HG03045 (cell line): ENCODE results near the gene C10orf143.

Source experiments
- ATAC-seq: cut with Tn5 transposase; IDR thresholded peaks from one replicate; pipeline ENCODE4 v1.9.1; 2021; ENCODE audit warnings: mild to moderate bottlenecking, moderate library complexity; ENCODE audit not compliant: unreplicated experiment

C10orf143 gene

DNA sequence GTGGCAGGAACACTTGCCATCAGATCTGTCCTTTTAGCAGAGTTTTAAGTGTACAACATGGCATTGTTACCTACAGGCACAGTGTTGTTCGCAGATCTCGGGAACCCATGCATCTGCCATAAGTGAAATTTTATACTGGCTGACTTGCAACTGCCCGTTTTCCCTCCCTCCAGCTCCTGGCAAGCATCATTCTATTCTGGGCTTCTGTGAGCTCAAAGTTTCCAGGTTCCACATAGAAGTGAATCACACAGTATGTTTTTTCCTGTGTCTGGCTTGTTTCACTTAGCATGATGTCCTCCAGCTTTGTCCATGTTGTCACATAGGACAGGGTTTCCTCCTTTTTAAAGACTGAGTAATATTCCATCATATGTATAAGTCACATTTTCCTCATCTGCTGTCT, 56.6 kb downstream of the C10orf143 start:
- no peak for ATAC-seq

DNA sequence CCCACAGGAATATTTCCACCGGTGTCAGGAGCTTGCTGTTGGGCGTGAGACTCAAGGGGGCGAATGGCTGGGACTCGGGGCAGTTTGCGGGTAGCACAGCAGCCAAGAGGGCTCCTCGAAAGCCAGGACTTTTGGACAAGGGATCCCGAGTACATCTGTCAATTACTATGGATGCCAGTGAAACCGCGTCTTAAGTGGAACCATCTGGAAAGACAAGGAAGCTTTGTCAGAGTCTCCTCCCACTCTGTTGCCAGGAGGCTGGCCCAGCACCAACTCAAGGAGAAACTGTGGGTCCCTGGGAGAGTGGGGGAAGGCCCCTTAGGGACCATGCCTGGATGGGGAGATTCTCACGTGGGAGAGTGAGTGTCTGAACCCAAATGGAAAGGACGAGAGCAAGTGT, 57.1 kb downstream of the C10orf143 start:
- no peak for ATAC-seq

DNA sequence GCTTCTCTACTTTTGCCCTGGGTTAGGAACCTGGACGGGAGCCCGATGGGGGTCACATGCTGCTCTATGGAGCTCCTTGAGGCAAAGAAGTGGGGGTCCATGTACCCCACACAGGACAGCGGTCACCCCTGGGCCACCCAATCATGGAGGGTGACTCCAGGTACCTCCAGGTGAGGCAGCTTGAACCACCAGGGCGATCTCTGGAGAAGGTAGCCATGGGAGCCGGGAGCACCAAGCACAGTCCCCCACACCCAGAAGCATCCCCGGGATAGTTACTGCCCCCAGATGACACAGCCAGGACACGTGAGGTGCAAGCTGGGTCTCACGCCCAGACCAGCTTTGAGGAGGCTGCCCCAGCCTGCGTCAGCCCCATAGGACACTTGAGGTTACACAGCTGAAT, 58.4 kb downstream of the C10orf143 start:
- ATAC-seq = no peak

DNA sequence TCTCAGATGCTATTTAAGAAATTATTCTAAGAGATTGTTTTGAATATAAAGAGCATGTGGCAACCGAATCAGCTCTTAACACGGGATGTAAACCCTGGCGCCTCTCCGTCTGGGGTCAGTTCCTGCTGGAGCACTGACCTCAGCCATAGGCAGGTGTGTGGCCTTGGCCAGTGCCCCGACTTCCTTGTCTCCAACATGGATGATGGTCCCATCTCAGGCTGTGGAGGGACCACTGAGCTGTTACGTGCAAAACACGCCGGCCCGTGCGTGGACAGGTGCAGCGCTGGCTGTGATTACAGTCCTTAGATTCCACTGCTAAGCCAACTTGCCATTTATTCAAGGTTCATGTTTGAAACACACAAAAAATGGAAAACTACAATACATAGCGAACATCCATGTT, 59.9 kb downstream of the C10orf143 start:
- no peak for ATAC-seq

DNA sequence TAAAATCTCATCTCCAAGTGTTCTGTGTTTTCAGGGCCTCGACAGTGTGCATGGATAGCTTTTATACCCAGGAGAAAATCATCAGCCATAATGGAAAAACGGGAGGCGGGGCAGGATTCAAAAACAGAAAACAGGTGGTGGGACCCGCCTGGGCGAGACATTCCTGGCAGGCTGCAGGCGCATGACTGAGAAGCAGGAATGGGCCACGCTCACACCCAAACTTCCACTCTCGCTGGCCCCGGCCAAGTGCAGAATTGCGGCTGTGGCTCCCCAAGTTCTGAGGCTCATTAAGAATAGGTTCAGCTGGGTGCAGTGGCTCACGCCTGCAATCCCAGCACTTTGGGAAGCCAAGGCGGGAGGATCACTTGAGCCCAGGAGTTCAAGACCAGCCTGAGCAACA, 60.6 kb downstream of the C10orf143 start:
- no peak for ATAC-seq

DNA sequence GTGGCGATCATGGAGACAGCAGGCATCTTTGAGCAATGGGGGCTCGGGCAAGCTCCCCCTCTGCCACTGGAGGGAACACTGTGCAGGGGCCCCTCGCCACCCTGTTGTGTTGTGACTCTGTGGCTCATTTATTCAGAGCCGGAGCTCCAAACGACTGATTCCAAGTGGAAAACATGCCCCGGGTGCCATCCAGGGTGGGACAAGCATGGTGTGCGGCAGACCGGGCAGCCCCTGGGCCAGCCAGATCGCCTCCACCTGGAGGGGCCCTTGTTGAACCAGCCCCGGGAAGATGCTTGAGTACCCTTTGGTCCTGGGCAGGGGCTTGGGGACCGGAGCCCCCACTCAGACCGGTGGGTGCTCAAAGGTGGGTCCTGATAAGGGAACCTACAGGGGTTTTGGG, 61.4 kb downstream of the C10orf143 start:
- ATAC-seq = no peak

DNA sequence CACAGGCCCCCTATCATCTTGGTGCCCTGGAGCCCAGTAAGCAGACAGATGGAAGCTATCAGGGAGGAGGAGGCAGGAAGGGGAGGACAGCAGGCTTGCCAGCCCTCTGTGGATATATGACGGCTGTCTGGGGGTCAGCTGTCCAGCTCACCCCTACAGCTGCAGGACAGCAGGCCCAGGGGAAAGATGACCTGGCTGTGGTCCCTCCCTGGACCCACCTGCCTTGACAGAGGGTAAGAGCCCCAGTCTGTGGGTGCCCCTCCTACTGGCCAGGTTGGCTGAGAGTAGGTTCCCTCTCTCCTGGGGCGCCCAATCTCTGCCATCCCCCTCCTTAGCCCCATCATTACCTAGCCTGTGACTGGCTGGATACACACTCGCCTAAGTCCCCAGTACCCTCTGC, 62.5 kb downstream of the C10orf143 start:
- ATAC-seq = no peak

DNA sequence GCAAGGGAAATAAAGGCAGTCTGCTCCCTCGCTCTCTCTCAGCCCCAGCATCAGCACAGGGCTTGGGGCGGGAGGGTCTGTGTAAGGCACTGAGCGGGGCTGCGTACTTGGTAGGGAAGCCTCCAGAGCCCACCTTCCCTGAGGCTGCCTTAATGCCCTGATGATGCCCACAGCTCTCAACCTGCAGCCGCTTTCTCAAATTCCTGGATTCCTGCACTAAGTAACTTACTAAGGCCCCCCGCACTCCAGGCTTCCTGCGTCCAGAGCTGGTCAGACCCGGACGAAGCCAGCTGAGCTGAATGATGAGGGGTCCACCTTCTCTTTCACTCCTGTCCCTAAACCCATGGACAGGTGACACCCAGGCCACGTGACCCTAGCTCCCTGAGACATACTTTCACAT, 63.3 kb downstream of the C10orf143 start:
- ATAC-seq = no peak

DNA sequence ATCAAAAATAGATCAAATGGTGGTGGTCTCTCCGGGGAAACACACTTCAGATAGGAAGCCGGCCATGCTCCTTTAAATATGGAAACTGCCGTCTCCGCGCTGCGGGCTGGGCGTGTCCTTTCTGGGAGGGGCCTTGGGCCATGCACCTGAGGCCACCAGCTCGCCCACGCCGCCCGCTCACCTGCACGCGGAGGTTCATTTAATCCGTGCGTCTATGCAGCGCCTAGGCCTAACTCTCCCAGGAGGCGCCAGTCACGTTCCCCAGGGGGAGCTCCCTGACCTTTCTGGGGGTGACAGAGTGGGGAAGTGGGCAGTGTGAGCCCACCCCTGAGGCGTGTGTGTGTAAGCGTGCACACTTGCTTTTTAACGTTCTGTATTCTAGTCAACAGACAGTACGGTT, 64.0 kb downstream of the C10orf143 start:
- ATAC-seq = no peak

DNA sequence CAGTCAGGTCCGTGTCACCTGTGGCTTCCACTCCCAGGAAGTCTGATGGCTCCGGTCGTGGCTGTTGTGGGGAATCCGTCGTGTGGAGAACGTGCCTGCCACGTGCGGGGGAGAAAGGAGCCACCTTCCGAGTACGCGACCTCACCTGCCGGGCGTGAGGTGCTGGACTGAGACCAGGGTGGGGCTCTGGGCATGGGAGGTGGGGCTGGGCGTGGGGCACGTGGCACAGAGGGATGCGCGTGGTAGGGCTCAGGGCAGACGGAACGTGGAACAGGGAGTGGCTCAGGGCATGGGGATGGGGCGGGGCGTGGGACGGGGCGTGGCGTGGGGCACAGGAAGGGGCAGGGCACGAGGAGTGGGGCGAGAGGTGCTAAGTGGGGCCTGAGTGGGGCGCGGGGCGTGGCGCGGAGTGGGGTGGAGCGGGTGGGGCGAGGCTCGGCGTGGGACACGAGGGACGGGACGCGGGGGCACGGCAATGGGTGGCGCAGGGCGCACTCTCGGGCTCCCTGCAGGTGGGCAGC, 64.8 kb downstream of the C10orf143 start:
- ATAC-seq = no peak

DNA sequence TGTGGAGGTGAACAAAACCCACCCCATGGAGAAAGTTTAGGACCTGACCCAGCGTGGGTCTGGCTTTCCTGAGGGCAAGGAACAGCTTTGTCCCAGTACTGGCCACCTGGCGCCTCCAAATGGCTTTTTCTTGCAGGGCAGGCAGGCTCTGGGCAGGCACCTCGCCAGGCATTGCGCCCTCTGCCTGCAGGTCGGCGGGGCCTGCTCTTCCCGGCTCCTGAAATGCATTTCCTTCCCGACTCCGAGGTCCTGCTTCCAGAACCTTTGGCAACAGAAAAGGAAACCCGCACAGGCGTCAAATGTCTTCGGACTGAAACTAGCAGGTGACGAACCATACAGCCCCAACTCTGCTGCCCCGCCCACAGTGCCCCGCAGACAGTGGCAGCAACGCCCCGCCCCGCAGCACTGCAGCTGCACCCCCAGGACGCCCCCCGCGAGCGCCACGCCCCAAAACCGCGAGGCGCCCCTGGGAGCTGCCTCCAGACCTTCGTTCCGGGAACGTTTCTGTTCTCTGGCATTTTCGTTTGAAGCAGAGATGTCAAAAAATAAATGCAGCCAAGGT, 65.5 kb downstream of the C10orf143 start:
- ATAC-seq = no peak

DNA sequence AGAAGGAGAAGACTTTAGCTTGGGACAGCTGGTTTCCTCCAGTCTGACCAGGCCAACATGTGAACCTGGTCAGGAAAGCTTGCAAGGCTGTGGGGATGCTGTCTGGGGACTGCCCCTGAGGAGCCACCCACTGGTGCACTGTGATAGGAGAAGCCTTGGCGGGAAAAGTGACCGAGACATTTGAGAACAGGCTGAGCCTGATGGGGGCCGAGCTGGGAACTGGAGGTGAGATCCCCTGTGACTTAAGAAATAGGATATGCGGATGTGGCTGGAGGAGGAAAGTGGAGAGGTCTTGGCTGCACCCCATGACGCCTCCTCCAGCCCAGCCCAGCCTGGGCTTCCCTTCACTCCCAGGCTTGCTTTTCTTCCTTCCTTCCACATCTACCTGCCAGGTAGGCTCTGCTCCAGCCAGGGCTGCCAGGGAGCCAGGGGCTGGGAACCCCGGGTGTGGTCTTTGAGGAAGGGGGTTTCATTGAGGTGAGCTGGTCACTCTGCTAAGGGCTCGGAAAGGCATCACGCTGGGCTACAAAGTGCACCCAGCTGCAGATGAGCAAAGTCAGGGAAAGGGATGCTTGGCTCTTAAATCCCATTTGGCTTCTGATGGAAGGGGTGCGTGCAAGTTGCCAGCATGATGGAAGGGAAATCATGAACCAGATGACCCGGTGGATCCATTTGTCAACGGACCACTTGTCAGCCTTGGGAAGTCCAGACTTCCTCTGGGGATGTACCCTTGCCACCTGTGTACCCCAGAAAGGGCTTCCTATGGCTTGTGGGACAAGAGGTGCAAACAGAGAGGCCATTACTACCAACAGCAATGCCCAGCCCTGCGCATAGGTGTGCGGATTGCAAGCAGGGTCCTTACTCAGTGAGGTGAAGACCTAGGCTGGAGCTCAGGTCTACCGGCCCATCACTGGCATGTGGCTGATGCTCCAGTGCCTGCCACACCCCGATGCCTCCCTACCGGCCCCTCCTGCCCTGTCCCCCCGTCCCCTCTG, 66.3 kb downstream of the C10orf143 start:
- ATAC-seq = no peak

DNA sequence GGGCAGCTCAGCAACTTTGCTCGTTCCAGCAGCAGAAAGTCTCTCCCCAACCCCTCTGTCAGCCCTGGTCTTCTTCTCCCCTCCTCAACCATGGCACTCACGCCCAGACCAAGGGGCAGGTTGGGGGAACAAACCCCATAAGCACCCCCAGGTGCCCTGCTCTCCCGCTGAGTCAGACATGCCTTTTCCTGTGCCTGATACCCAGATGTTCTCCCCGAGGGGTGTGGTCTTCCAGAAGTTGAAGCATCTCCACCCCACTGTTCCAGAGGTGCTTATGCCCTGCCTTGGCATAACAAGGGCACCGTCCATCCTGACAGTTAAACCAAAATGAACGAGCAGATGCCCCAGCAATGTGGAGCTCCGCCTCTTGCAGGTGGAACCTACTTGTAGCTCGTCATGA, 67.1 kb downstream of the C10orf143 start:
- ATAC-seq = no peak

DNA sequence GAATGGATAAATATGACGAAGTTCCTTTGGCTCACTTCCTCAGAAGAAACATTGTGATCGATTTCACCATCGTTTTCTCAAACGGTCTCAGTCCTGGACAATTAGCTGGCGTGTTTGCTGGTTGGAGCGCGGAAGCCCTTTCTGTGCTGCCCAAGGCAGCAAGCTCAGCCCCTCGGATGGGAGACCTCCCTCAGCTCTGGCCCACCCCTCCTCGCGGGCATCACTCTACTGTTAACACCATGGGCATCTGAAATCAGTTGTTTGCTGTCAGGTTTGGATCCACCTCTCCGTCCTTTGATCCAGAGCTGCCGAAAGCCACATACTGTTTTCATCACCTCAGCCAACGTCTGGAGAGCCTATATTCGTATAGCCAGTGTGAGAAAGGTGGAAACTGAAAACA, 68.2 kb downstream of the C10orf143 start:
- ATAC-seq = no peak

DNA sequence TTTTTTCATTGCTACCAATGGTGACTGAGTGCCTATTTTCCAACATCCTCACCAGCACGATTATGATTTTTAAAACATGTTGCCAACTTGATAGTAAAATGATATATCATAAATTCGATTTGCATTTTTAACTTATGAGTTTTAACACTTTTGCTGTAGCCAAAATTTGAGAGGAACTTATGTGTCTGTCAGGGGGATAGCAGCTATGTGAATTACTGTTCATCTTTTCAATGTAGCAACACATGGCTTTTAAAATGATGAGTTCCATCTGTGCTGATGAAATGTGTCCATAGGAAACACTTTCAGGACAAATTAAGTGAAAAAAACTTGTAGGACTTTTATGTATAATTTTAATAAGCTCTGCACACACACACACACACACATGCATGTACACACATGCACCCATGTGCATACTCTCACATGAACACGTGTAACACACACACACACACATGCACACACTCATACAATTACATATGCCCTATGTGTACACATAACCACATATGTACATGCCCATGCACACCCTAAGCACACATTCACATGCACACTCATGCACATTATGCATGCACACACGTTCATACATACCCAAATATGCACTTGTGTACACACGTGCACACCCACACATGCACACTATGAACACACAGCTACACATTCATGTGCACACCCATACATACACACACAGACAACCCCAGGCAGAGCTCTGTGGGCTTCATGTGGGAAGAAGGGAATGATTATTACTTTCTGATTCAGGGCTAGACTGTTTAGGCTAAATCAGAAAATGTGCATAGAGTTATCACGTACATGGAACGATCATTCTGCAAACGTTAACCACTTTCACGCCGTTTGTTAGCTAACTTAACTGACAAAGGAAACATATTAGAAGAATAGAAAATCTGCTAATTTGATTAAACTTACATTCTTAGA, 68.9 kb downstream of the C10orf143 start:
- ATAC-seq = no peak

DNA sequence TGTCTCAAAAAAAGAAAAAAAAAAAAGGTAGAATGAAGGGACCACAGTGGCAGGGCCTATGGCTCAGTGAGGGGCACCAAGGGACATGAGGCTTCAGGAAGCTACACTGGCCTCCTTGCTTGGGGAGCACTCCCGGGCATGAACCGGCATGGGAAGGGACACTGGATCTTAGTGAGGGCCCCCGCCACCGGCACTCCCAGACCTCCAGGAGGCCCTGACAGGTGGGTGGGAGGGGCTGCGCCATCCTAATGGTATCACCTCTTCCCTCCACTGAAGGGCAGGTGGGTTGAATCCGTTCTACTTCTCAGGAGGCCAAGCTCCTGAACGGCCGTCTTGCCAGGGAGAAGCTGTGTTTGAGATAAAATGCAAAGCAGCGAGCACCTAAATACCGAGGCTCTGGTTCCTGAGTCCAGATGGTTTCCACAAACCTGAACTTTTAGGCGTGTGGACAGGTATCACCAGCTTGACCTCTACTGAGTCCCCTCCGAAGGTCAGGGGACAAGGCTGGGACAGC, 69.8 kb downstream of the C10orf143 start:
- no peak for ATAC-seq

DNA sequence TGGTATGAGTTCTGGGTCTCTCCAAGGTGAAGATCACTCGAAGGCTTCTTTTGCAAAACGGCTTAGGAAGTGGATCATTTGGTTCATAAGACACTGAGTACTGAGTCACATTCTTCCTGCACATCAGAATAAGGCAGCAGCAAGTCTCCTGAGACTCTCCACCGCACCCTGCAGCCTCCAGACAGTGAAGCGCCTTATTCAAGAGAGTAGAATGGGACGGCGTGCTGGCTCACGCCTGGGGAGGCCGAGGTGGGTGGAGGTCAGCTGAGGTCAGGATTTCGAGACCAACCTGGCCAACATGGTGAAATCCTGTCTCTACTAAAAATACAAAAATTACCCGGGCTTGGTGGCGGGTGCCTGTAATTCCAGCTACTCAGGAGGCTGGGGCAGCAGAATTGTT, 70.3 kb downstream of the C10orf143 start:
- no peak for ATAC-seq

DNA sequence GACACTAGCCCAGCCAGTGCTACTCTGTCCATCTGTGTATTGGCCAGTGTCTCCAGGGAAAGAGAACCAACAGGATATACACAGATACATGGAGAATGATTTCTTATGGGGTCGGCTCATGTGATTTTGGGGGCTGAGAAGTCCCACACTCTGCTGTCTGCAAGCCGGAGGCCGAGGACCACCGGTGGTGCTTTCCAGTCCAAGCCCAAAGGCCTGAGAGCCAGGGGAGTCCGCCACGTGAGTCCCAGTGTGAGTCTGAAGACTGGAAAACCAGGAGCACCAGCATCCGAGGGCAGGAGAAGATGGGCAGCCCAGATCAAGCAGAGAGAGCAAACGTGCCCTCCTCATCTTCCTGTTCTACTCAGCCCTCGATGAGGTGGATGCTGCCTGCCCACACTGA, 71.5 kb downstream of the C10orf143 start:
- ATAC-seq = no peak

DNA sequence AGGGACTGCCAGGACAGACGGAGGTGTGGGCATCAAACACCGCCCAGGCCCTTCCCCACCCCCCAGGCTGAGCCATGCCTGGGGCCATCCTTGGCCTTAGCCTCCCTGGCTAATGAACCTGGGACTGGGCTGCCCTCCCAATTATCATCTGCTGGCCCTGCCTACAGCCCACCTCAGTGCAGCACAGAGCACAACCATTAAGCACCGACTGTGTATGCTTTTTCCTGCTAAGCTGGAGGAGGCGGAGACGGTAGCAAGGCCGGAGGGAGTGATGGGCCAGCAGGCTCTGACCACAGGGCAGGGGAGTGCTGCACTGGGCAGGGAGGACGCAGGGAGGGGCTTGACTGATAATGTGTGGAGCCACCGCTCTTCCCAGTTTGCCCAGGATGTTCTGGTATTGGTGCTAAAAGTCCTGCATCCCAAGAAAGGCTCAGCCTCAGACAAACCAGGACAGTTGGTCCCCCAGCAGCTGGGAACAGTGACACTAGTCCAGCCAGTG, 72.0 kb downstream of the C10orf143 start:
- no peak for ATAC-seq

DNA sequence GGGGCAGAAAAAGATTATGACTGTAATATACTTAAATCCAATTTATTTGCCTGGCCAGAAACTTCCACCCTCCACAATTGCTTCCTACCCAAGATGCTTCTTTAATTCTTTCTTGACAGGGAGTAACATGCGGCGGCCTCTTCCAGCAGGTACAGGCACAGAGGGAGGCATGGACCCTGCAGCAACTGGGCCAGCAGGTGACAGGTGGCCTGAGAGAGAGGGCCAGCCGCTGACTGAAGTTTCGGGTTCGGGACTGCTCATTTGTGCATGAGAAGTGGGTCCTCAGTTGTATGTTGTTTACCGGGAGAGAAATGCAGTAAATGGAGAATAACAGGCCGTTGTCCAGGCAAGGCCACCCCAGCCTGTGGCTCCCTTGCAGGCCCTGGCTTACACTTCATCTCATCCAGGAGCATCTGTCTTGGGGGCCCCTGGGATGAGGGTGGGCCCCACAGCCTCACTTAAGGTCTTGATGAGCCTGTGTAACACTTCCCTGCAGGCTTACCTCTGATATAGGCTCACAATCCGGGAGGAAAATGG, 72.5 kb downstream of the C10orf143 start:
- ATAC-seq = no peak
